GM21717 (cell line): Measurements from ENCODE around the gene PTPRN2.
"Not testable (repeated sequence)": the region's sequence is repeated elsewhere in the genome, so short reads cannot be mapped to it uniquely, and the experiment has no call there.

Experiments
- ATAC-seq: cut with Tn5 transposase; IDR thresholded peaks from one replicate; pipeline ENCODE4 v1.9.1; 2021; ENCODE audit warnings: mild to moderate bottlenecking, moderate library complexity; ENCODE audit not compliant: unreplicated experiment

PTPRN2 gene

DNA sequence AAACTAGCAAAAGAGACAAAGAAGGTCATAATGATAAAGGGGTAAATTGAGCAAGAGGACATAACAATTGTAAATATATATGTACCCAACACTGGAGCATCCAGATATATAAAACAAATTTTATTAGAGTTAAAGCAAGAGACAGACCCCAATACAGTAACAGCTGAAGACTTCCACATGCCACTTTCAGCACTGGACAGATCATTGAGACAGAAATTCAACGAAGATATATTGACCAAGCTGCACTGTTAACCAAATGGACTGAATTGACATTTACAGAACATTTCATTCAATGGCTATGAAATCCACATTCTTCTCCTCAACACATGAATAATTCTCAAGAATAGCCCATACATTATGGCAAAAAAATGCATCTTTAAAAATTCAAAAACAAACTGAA, 378.2 kb downstream of the PTPRN2 start:
- ATAC-seq = no peak

GRCh38 chr7:158206341-158206740, 381.3 kb downstream of the PTPRN2 start:
- ATAC-seq = no peak

- ATAC-seq = no peak
These were observed 383.2 kb downstream of the PTPRN2 start for GRCh38 chr7:158204453-158204852.

- ATAC-seq = not testable (repeated sequence)
These were observed 383.7 kb downstream of the PTPRN2 start for GRCh38 chr7:158203948-158204347.

DNA sequence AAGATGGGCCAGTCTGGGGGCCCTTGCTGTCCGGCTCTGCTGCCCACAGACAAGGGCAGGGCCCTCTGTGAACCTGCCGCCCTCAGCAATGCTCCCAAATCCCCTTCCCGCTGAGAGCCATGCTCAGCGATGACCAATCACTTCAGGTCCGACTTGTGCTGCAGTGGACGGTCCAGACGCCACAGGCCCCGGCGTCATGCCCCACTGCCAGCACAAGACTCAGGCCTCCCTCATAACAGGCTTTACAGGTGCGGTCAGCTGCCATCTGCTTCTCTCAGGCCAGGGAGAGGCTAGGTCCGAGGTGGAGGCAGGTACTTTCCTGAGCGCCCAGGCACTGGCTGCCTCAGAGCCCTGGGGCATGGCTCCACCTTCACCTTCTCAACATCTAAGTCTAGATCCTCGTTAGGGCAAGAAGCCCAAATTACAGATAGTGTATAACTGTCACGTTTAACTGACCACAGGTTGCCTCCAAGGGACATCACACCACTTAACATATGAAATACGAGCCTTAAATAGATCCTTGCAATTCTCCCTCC, 393.2 kb downstream of the PTPRN2 start:
- no peak for ATAC-seq

- ATAC-seq = no peak
These were observed 394.2 kb downstream of the PTPRN2 start for GRCh38 chr7:158193446-158193845.

- no peak for ATAC-seq
These were observed 394.7 kb downstream of the PTPRN2 start for GRCh38 chr7:158192956-158193355.

DNA sequence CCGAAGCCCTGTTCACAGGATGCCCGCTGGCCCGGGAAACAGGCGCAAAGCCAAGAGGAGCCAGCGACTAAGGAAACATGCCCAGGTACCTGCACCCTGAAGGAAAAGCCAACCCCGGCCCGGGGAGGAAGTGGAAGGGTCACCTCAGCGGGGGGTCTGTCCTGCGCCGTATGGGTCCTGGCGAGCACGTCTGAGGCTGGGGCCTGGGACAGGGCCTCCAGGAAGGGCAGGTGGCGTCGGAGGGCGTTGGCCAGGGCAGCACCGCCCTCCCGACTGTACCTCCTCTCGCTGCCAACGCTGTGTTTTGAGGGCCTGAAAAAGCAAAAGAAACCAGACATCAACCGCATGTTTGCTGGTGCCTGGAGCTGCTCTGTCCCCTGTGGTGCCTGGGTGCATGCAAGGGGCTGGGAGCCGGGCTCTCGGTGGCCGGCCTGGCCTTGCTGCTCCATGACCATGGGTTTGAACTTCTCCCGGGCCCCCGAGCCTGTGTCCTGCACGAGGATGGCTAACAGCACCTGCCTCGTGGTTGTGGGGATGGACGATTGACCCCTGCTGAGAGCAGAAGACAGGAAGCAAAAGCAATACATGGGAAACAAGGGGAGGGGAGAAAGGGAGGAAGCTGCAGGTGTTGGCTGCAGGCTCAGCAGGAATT, 395.3 kb downstream of the PTPRN2 start:
- no peak for ATAC-seq

DNA sequence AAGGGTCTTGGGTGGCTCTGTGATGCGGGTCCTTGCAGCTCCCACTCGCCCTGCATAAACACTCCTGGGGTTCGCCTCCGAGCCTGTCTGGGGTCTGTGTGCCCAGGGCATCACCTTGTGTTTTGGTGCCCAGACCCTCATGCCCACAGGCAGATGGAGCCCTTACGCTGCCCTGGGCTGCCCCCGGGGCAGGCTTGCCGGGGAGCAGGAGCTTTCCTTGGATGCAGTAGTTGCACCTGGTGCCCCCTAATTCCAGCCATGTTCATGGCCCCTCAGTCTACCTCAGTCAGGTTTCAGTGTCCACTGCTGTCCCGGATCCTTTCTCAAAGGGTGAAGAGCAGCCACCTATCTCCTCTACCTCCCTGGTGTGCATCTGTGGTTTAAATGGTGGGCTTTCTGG, 396.0 kb downstream of the PTPRN2 start:
- ATAC-seq = no peak

DNA sequence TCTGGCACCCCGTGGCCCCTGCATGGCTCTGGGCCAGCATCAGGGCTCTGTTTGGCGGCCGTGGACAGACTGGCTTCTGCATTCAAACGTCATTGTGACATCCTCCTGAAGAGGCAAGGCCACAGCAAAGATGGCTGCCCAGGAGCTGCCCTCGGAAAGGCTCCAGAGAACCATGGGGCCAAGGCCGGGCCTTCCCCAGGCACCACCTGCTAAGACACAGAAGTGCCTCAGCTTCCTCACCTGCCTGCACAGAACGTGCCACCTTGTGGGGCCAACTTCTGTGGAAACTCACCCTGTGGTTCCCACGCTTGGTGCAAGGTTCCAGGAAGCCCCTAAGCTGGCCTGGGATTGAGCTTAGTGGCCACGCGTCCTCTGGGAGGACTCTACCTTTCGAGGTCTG, 396.9 kb downstream of the PTPRN2 start:
- ATAC-seq = no peak

GRCh38 chr7:158188676-158189075, 398.9 kb downstream of the PTPRN2 start:
- no peak for ATAC-seq

DNA sequence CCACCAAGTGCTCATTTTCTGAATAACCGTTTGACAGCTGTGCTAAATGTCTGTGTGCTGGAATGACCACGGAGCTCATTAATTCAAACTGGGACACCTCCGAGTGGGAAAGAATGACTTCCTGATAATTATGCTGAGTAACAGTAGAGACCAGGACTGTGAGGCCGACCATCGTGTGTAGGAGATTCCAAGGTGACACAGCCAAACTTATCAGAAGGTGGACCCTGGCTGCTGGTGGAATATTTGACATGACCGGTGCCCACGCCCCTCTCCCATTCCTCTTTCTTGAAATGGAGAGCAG, 400.0 kb downstream of the PTPRN2 start:
- no peak for ATAC-seq

GRCh38 chr7:158186864-158187693, 400.5 kb downstream of the PTPRN2 start:
- no peak for ATAC-seq

- ATAC-seq = no peak
These were observed 401.2 kb downstream of the PTPRN2 start for GRCh38 chr7:158186406-158186805.

- ATAC-seq = no peak
These were observed 402.0 kb downstream of the PTPRN2 start for GRCh38 chr7:158185653-158186052.

DNA sequence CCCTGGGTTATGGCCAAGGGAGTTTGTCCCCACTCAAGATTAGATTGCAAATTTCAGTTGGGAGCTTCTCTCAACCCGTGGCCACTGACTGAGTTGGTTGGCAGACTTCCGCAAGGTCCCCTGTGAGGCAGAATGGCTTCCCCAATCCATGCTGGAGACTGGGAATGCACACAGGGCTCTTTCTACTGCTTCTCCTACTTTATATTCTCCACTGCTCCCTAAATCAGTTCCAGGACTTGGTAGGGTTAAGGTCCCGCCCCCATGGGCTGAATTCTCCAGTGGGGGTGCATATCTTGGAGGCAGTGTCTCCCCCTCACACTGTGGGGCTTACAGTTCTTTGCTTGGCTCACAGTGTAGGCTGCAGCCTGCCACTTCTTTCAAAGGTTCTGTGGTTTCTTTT, 404.2 kb downstream of the PTPRN2 start:
- ATAC-seq = no peak

- ATAC-seq = no peak
These were observed 411.0 kb downstream of the PTPRN2 start for GRCh38 chr7:158176561-158177173.

- no peak for ATAC-seq
These were observed 411.8 kb downstream of the PTPRN2 start for GRCh38 chr7:158175779-158176178.

DNA sequence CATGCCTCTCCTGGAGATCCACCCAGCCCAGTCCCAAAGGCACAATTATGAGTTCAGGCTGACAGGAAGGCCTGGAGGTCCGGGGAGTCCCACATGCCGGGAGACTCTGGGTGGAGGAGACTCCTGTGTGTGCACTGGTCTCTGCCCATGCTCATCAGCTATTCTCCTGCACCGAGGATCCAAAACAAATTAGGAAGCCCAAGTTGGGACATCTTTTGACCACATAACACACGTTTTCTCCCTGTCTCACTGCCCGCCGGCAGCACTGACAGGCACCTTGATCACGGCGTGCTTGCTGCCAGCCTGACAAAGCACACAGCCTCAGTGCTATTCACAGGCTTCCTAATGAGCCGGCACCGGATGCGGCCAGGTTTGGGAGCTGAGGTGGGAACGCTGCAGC, 412.7 kb downstream of the PTPRN2 start:
- ATAC-seq = no peak

DNA sequence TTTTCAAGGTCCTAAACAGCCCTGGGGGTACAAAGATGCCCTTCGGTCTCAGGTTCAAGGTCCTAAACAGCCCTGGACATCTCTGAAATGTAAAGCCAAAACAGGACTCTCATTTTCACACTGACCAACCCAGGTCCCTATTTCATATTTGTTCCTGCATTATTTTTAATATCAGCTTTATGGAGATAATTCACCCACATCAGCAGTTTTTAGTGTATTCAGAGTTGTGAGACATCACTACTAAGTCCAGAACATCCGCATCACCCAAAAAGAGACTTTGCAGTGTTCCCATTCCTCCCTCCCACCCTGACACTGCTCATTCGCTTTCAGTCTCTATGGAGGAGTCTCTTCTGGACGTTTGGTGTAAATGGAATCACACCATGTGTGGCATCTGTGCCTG, 420.2 kb downstream of the PTPRN2 start:
- no peak for ATAC-seq

- no peak for ATAC-seq
These were observed 421.0 kb downstream of the PTPRN2 start for GRCh38 chr7:158166386-158167340.
